HG03280 (cell line): ENCODE measurements around the gene PCLO.
"Not testable (repeated sequence)": the region's sequence is repeated elsewhere in the genome, so short reads cannot be mapped to it uniquely, and the experiment has no call there.

ENCODE experiments used
- ATAC-seq: cut with Tn5 transposase; IDR thresholded peaks from one replicate; pipeline ENCODE4 v1.9.1; 2021; ENCODE audit warnings: mild to moderate bottlenecking, moderate library complexity; ENCODE audit not compliant: unreplicated experiment

The PCLO gene

DNA sequence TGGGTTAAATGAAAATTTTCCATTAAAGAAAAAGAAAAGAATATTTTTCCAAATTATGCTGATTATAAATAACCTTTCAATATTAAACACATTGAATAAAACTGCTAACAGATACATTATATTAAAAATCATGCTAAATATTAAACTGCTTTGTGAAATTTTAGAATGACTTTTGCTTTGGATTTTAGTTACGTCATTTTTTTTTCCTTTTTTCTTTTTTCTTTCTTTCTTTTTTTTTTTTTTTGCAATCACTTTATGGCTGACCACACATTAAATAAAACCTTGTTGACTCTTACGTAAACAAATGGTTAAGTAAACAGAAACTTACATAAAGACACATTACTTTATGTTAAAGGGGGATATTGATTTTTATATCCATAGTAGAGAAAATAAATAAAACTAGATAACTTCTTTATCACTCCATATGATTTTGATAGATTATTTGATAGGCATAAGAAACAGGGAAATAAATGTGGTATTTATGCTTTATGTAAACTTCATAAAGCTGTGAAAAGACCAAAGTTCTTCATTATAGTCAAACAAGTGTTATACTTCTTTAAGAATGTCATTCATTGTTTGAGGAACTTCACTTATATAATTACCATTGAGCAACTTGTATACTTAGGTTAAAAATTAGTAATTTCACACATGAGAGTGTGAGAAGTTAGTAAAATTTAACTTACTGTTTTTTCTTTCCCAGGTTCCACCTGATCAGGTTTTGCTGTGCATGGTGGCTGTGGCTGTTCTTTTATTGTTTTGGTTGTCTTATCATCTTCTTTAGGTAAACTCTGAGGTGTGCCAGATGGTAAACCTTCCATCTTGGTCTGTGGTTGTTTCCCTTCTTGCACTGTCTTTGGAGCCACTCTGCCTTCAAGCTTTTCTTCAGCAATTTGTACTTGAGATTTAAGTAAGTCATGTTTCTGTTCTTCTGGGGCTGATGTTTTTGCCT lies 197.3 kb downstream of the PCLO start:
- no peak for ATAC-seq

- peak; percentile 52 for ATAC-seq
Observed at GRCh38 chr7:82964150-82964882, 198.4 kb downstream of the PCLO start.

GRCh38 chr7:82961240-82961639 lies 201.4 kb downstream of the PCLO start:
- no peak for ATAC-seq

- no peak for ATAC-seq
Observed at GRCh38 chr7:82959528-82959927, 203.2 kb downstream of the PCLO start.

DNA sequence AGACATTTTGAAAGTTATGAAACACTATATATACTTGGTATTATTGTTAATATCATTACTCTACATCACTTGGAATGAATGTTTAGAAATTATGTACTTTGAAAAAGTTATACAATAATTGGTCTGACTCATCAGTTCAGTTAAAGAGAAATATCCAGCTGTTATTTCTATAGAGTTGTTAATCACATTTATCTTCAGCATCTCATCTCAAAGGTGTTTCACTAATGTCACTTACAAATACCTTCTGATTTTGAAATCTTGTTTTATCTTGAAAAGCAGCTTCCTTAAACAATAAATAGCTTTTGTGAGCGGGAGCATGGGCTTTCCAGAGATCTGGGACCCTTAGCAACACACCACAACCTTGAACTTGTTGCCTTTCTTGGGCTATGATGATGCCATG lies 205.2 kb downstream of the PCLO start:
- no peak for ATAC-seq

DNA sequence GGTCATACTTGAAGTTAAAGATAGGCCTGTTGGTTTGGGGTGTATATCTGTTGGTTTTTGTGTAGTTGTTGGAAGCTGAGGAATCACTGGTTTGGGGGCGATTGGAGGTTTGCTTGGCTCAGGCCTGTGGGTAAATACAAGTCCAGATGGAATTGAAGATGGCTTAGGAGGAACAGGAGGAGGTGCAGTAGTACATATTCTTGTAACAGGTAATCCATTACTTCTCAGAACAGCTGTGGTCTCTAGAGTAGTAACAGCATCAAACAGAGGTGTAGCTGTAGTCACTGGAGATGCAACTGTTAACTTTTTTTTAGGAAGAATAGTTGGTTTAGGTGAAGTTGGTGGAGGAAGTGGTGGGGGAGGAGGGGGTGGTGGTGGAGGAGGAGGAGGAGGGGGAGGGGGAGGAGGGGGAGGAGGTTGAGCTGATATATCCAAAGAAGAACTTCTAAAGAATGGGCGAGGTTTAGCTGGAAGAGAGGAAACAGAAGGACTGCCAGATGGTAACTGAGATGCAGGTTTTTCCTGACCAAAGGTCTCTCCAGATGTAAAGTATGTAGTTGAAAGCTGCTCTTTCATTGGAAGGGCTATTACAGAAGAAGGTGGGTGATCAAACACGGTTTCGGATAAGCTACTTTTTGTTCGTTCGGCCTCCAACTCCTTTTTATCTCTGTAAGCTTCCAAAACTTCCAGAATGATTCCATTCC lies 209.2 kb downstream of the PCLO start:
- ATAC-seq: no peak

DNA sequence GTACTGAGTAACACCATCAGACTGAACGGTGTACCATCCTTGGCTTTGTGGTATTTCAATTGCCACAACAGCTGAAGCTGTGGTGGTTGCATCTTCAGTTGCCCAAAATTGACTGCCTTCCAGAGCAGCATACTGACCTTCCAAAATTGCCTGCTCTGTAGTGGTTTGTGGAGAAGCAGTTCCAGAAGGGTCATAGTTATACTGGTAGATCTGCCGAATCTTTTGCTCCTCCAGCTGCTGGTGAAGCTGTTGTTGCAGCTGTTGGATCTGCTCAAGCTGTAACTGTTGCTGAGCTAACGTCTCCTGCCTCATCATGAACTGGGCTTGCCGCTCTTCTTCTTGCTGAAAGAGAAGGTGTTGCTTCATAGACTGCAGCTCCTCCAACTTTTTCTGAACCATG lies 212.2 kb downstream of the PCLO start:
- no peak for ATAC-seq

GRCh38 chr7:82945480-82945879 lies 217.2 kb downstream of the PCLO start:
- ATAC-seq: no peak

DNA sequence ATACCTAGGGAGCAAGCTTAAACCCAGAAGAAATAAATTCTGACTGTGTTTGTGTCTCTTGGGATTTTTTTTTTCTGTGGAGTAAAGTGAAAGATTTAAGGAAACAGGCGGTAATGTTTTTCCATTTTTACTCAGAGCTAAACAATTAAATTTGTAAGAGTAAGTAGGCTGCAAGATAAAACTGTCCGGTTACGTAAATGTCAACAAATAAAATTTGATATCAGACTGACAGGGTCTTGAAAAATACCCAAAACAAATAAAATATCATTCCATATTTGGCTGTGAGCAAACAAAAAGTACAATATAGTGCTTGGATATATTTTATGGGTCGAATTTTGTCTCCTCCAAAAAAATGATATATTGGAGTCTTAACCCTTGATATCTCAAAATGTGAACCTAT lies 217.6 kb downstream of the PCLO start:
- ATAC-seq: no peak

- no peak for ATAC-seq
Observed at GRCh38 chr7:82932516-82932915, 230.2 kb downstream of the PCLO start.

- no peak for ATAC-seq
Observed at GRCh38 chr7:82926477-82926876, 236.2 kb downstream of the PCLO start.

GRCh38 chr7:82925331-82925730 lies 237.4 kb downstream of the PCLO start:
- ATAC-seq: no peak

DNA sequence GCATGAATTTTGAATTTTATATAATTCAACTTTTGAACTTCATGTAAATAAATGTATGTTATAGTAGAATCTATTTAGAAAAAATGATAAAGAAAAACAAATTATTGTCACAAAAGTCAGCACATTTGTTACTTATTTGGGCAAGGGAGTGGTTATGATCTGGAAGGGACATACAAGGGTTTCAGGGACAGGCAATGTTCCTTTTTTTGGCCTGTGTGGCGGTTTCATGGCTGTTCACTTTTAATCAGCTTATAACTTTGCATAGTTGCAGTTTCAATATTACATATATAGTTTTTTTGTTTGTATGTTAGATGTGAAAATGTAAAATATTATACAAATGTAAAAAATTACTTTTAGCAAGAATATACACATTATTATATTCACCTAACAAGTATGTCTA lies 256.2 kb downstream of the PCLO start:
- ATAC-seq: no peak

GRCh38 chr7:82904871-82905270 lies 257.8 kb downstream of the PCLO start:
- ATAC-seq: no peak

GRCh38 chr7:82901098-82901497 lies 261.6 kb downstream of the PCLO start:
- not testable (repeated sequence) for ATAC-seq

DNA sequence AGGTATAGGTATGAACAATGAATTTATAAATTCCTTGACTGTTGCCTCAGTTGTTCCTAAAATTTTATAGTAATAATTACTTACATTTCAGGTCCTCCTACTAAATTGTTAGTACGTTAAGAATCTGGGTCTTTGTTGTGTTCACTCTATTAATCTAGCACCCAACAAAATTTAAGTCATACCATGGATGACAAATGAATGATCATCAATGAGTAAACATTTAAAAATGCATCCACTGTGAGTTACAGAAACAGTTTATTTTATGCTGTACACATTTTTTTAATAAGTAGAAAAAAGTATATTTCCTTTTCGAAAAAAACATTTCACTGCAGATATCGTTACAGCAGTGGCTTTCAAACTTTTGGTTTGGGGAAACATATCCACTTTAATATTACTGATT lies 265.2 kb downstream of the PCLO start:
- no peak for ATAC-seq

- ATAC-seq: not testable (repeated sequence)
Observed at GRCh38 chr7:82894341-82894740, 268.3 kb downstream of the PCLO start.

GRCh38 chr7:82886324-82886723 lies 276.4 kb downstream of the PCLO start:
- ATAC-seq: no peak

GRCh38 chr7:82865856-82866255 lies 296.8 kb downstream of the PCLO start:
- no peak for ATAC-seq

DNA sequence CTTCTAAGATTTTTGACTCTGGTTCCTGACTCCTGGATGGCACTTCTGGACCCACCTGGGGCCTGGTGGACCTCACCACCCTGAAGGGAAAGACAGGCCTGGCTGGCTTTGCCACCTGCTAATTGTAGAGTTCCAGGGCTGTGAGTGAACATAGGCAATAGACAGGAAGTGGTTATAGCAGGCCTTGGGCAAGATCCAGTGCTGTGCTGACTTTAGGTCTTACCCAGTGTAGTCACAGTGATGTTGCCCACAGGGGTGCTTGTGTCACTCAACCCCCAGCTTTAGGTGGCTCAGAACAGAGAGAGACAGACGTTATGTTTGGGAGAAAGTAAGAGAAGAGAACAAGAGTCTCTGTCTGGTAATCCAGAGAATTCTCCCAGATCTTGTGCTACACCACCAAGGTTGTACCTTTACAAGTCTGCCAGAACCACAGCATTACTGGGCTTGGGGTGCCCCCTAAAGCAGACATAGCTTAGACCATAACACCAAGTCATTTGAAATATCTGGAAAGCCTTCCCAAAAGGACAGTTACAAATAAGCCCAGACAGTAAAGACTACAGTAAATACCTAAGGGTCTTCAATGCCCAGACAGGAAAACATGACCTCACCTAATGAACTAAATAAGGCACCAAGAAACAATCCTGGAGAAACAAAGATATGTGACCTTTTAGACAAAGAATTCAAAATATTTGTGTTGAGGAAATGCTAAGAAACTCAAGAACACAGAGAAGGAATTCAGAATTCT lies 303.4 kb downstream of the PCLO start:
- no peak for ATAC-seq

DNA sequence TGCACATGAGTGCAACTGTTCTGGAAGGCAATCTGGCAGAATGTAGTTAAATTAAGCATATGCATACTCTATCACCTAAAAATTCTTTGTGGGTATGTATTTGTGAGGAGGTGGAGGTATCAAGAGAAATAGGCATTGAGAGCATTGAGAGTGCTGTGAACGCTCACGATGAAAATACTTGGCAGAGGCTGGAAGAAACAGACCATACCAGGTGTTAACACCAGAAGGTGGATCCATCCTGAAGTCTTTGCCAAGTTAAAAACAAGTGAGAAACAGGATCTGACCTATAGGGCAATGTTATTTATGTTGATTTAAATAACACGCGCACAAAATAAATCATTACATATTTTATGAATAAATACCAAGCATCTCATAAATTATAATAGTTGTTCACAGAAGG lies 311.6 kb downstream of the PCLO start:
- ATAC-seq: no peak
